Lower leg skin (tissue), 3 donors: ENCODE results near the gene STAC3.

Experiments
- POLR2A ChIP-seq, 2 donors: fragments of 450-650 bp; IDR thresholded peaks; one replicate each; pipeline ENCODE4 v1.6.1; 2016 to 2017; ENCODE audit warnings: antibody characterized with exemption in 2 of 2, mild to moderate bottlenecking in 1 of 2, moderate library complexity in 1 of 2
- TF ChIP-seq, protein P1 (sequence below), 3 donors: fragments of 450-650 bp; IDR thresholded peaks; one replicate each; pipeline ENCODE4 v1.5.1; 2016; ENCODE audit warnings: antibody characterized with exemption in 3 of 3, mild to moderate bottlenecking in 3 of 3, moderate library complexity in 2 of 3

DNA sequence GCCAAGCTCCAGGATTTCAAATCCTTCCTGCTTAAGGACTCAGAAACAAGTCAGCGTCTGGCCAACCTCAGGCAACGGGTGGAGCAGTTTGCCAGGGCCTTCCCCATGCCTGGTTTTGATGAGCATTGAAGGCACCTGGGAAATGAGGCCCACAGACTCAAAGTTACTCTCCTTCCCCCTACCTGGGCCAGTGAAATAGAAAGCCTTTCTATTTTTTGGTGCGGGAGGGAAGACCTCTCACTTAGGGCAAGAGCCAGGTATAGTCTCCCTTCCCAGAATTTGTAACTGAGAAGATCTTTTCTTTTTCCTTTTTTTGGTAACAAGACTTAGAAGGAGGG, 16.8 kb downstream of the STAC3 start:
- TF ChIP-seq, protein P1, sequence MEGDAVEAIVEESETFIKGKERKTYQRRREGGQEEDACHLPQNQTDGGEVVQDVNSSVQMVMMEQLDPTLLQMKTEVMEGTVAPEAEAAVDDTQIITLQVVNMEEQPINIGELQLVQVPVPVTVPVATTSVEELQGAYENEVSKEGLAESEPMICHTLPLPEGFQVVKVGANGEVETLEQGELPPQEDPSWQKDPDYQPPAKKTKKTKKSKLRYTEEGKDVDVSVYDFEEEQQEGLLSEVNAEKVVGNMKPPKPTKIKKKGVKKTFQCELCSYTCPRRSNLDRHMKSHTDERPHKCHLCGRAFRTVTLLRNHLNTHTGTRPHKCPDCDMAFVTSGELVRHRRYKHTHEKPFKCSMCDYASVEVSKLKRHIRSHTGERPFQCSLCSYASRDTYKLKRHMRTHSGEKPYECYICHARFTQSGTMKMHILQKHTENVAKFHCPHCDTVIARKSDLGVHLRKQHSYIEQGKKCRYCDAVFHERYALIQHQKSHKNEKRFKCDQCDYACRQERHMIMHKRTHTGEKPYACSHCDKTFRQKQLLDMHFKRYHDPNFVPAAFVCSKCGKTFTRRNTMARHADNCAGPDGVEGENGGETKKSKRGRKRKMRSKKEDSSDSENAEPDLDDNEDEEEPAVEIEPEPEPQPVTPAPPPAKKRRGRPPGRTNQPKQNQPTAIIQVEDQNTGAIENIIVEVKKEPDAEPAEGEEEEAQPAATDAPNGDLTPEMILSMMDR (IDR thresholded peaks at IDR 0.05): no peak
- TF ChIP-seq POLR2A (IDR thresholded peaks at IDR 0.05): no peak
